Naive thymus-derived CD4-positive, alpha-beta T cell (primary cell): ENCODE measurements around the gene TPM2. TPM values are rescaled to one million over a fixed set of nuclear protein-coding genes. Genes with fewer than 3 reads are reported as not detected.
A peak's percentile ranks its signal among the peaks of the same experiment; 100 is the strongest.

Source experiments
- ATAC-seq: fragments of 150-1000 bp; cut with Tn5 transposase; 2 replicates; pipeline ENCODE4 v1.10.0; 2021; ENCODE audit warnings: mild to moderate bottlenecking, moderate library complexity
- CTCF ChIA-PET: fragments of 350-600 bp; sonication (Branson Sonifier 250); formaldehyde crosslinking; loops from one replicate; lab custom pipeline; 2021; ENCODE audit warnings: antibody characterized with exemption; lab: Charles Lee
- POLR2A ChIA-PET: fragments of 350-600 bp; sonication (Branson Sonifier 250); formaldehyde crosslinking; loops from one replicate; lab custom pipeline; 2021; ENCODE audit warnings: antibody characterized with exemption, inconsistent platforms; lab: Charles Lee
- DNase-seq, 9 donors: peaks; one replicate each; pipeline versions ENCODE4 v3.0.0 to v3.0.0-alpha.2; 2020 to 2022; ENCODE audit warnings: mixed read lengths in 1 of 9
- H3K27ac ChIP-seq: one replicate; pipeline ENCODE4 v1.7.0; 2013; ENCODE audit warnings: mild to moderate bottlenecking, low read depth, low read length, moderate library complexity
- H3K27me3 ChIP-seq, 2 donors: one replicate each; pipeline ENCODE4 v1.7.0; 2013; ENCODE audit warnings: low read length in 2 of 2, mild to moderate bottlenecking in 2 of 2, moderate library complexity in 2 of 2; ENCODE audit not compliant: control insufficient read depth in 2 of 2, insufficient read depth in 2 of 2
- H3K36me3 ChIP-seq, 3 experiments: 1 replicate in 2 of 3; 2 replicates in 1 of 3; pipeline ENCODE4 v1.7.0; 2013; ENCODE audit warnings: low read length in 3 of 3, mild to moderate bottlenecking in 3 of 3, moderate library complexity in 1 of 3; ENCODE audit not compliant: insufficient read depth in 3 of 3, control insufficient read depth in 2 of 3
- H3K4me1 ChIP-seq, 2 donors: one replicate each; pipeline ENCODE4 v1.7.0; 2013; ENCODE audit warnings: low read length in 2 of 2, mild to moderate bottlenecking in 2 of 2, moderate library complexity in 1 of 2; ENCODE audit not compliant: control insufficient read depth in 2 of 2, insufficient read depth in 2 of 2
- H3K4me3 ChIP-seq: 2 replicates; pipeline ENCODE4 v1.7.0; 2013; ENCODE audit warnings: mild to moderate bottlenecking, low read length
- H3K9me3 ChIP-seq, 3 experiments: 1 replicate in 2 of 3; 2 replicates in 1 of 3; pipeline ENCODE4 v1.7.0; 2013; ENCODE audit warnings: low read length in 3 of 3; ENCODE audit not compliant: control insufficient read depth in 2 of 3
- H3K27ac Mint-ChIP-seq, 9 donors: one replicate each; pipeline ENCODE4 v1.8.0; 2020 to 2022; ENCODE audit warnings: mixed read lengths in 9 of 9, mild to moderate bottlenecking in 8 of 9, moderate library complexity in 5 of 9, inconsistent platforms in 2 of 9
- H3K27me3 Mint-ChIP-seq, 5 donors: one replicate each; pipeline ENCODE4 v1.8.0; 2021 to 2022; ENCODE audit warnings: mixed read lengths in 5 of 5, mild to moderate bottlenecking in 1 of 5
- H3K36me3 Mint-ChIP-seq, 5 donors: one replicate each; pipeline ENCODE4 v1.8.0; 2020 to 2022; ENCODE audit warnings: mixed read lengths in 5 of 5, mild to moderate bottlenecking in 3 of 5, inconsistent platforms in 1 of 5
- H3K4me1 Mint-ChIP-seq, 7 donors: one replicate each; pipeline ENCODE4 v1.8.0; 2020 to 2022; ENCODE audit warnings: mixed read lengths in 7 of 7, mild to moderate bottlenecking in 3 of 7, inconsistent platforms in 1 of 7
- H3K4me3 Mint-ChIP-seq, 10 donors: one replicate each; pipeline ENCODE4 v1.8.0; 2020 to 2022; ENCODE audit warnings: mild to moderate bottlenecking in 10 of 10, mixed read lengths in 10 of 10, moderate library complexity in 6 of 10, inconsistent platforms in 2 of 10
- H3K9me3 Mint-ChIP-seq, 11 donors: one replicate each; pipeline ENCODE4 v1.8.0; 2020 to 2022; ENCODE audit warnings: mixed read lengths in 11 of 11, mild to moderate bottlenecking in 4 of 11, inconsistent platforms in 1 of 11, moderate library complexity in 1 of 11
- intact Hi-C, 2 donors: fragments of 100-400 bp; cut with micrococcal nuclease; formaldehyde crosslinking; loops; one replicate each; pipeline ENCODE4 v1.15.1; 2023
- polyA plus RNA-seq, 2 donors: library from polyadenylated mRNA; unstranded; fragments of 300-500 nt; fragmentation: Illumina TruSeq; gene quantifications; one replicate each; pipeline ENCODE4 v1.2.3, GENCODE V29; 2021
- total RNA-seq, 6 experiments: library from RNA in 5 of 6; stranded (reverse) in 5 of 6; gene quantifications; 1 replicate in 5 of 6; 2 replicates in 1 of 6; pipeline ENCODE4 v1.2.3 and lab custom pipeline; 2021 to 2026

TPM2 gene
- total and polyA plus RNA-seq, 7 experiments from 2014 or later: 0.87 to 136 (median 40.0) TPM; not detected in 1

GRCh38 chr9:35690614-35691333 is 1.0 kb upstream of the TPM2 start:
- CTCF ChIA-PET: interaction anchor here (5.4 kb wide), 1 partner anchor 32 kb away, joined by 29 read pairs; the partner anchor contains the start of genes CCDC107 and RMRP
- H3K36me3 Mint-ChIP-seq: peaks cover 0 to 1% (median 0%) of the 10 kb centered on the region in 5 donors

GRCh38 chr9:35690294-35690613 is 529 bp upstream of the TPM2 start:
- intact Hi-C loops: loop anchor here (1.0 to 2.0 kb wide), 3 partner anchors 13 to 73 kb away; no protein-coding TSS in a partner anchor
- Histone ChIP-seq H3K9me3 (no peaks in the 10 kb centered on the region), H3K4me3 (peak overlapping the region; percentile 65), H3K27ac (peak overlapping the region; percentile 70), H3K4me1 (peaks cover 0 to 5% of the 10 kb centered on the region in 2 donors), H3K36me3 (peaks cover 0 to 1% (median 0%) of the 10 kb centered on the region in 3 experiments), H3K27me3 (no peaks in the 10 kb centered on the region)
- H3K27ac Mint-ChIP-seq: peak overlapping the region in 4 of 9 donors; percentile 12 to 82 (median 60)
- DNase-seq (peak in 1 of 9 donors; percentile 15), ATAC-seq (peak; percentile 18)
- H3K9me3 Mint-ChIP-seq: no peaks in the 10 kb centered on the region
- peak overlapping the region; percentile 80 to 94 (median 86) for H3K4me3 Mint-ChIP-seq
- POLR2A ChIA-PET: interaction anchor here (0.7 to 2.8 kb wide), 9 partner anchors 15 to 122 kb away, joined by 3 to 13 read pairs (median 4); partner anchors contain the start of genes CCDC107, RMRP, SIT1 and SPAG8
- peaks cover 16 to 31% (median 25%) of the 10 kb centered on the region in 7 donors for H3K4me1 Mint-ChIP-seq
- no peaks in the 10 kb centered on the region for H3K27me3 Mint-ChIP-seq
- CTCF ChIA-PET: interaction anchor here (5.4 kb wide), 1 partner anchor 32 kb away, joined by 29 read pairs; the partner anchor contains the start of genes CCDC107 and RMRP
- peaks cover 0 to 1% (median 0%) of the 10 kb centered on the region in 5 donors for H3K36me3 Mint-ChIP-seq

More at GRCh38 chr9:35690614-35691333, 1.0 kb upstream of the TPM2 start:
- Mint-ChIP-seq H3K27ac (peak overlapping the region; percentile 10 to 95 (median 74)), H3K9me3 (no peaks in the 10 kb centered on the region), H3K4me3 (peak overlapping the region; percentile 80 to 94 (median 88)), H3K4me1 (peaks cover 16 to 31% (median 25%) of the 10 kb centered on the region in 7 donors), H3K27me3 (no peaks in the 10 kb centered on the region)
- H3K27ac ChIP-seq: peak overlapping the region; percentile 70
- ATAC-seq: peak; percentile 50
- POLR2A ChIA-PET: interaction anchor here (0.7 to 2.8 kb wide), 14 partner anchors 16 to 122 kb away, joined by 3 to 13 read pairs (median 4); partner anchors contain the start of genes ARHGEF39, CCDC107, RMRP and SIT1
- H3K36me3 ChIP-seq: no peaks in the 10 kb centered on the region
- peak overlapping the region; percentile 65 for H3K4me3 ChIP-seq
- H3K9me3 ChIP-seq: no peaks in the 10 kb centered on the region
- intact Hi-C loops: loop anchor here (1.0 to 2.0 kb wide), 4 partner anchors 14 to 74 kb away; partner anchors contain the start of genes CCDC107 (in 2 of the 2) and RMRP (in 2 of the 2)
- H3K4me1 ChIP-seq: peaks cover 0 to 5% of the 10 kb centered on the region in 2 donors
- DNase-seq: peak in 7 of 9 donors; percentile 21 to 52 (median 31)
- no peaks in the 10 kb centered on the region for H3K27me3 ChIP-seq

- peak overlapping the region in 9 of 10 donors; percentile 42 to 72 (median 65) for H3K4me3 Mint-ChIP-seq
- Histone ChIP-seq H3K4me1 (peaks cover 0 to 5% of the 10 kb centered on the region in 2 donors), H3K4me3 (no peak overlapping the region), H3K27me3 (no peaks in the 10 kb centered on the region), H3K27ac (no peak overlapping the region), H3K36me3 (peaks cover 0 to 8% (median 0%) of the 10 kb centered on the region in 3 experiments), H3K9me3 (no peaks in the 10 kb centered on the region)
- H3K36me3 Mint-ChIP-seq: peaks cover 0 to 4% (median 0%) of the 10 kb centered on the region in 5 donors
- peak overlapping the region; percentile 16 to 84 (median 72) for H3K27ac Mint-ChIP-seq
- ATAC-seq (no peak), DNase-seq (no peak)
- peaks cover 16 to 31% (median 25%) of the 10 kb centered on the region in 7 donors for H3K4me1 Mint-ChIP-seq
- H3K9me3 Mint-ChIP-seq: no peaks in the 10 kb centered on the region
- intact Hi-C loops: no loop called here
- ChIA-PET CTCF (interaction anchor here (0.7 to 5.4 kb wide), 4 partner anchors 13 to 78 kb away, joined by 3 to 29 read pairs (median 3); partner anchors contain the start of genes CCDC107 and RMRP), POLR2A (interaction anchor here (0.5 to 1.7 kb wide), 5 partner anchors 7 to 72 kb away, joined by 3 to 5 read pairs (median 4); partner anchors contain the start of genes CREB3 and TLN1)
- H3K27me3 Mint-ChIP-seq: no peaks in the 10 kb centered on the region
Measured at GRCh38 chr9:35688558-35689541, 875 bp downstream of the TPM2 start.

GRCh38 chr9:35687972-35688557 is 1.7 kb downstream of the TPM2 start:
- ChIA-PET POLR2A (interaction anchor here (0.8 to 1.7 kb wide), 6 partner anchors 8 to 72 kb away, joined by 3 to 5 read pairs (median 4); partner anchors contain the start of genes CREB3 and TLN1), CTCF (interaction anchor here (0.7 to 5.4 kb wide), 8 partner anchors 8 to 77 kb away, joined by 3 to 29 read pairs (median 3); partner anchors contain the start of genes ARHGEF39, CCDC107 and RMRP)
- Mint-ChIP-seq H3K36me3 (peaks cover 0 to 4% (median 0%) of the 10 kb centered on the region in 5 donors), H3K27me3 (no peaks in the 10 kb centered on the region), H3K4me1 (peaks cover 16 to 31% (median 25%) of the 10 kb centered on the region in 7 donors), H3K9me3 (no peaks in the 10 kb centered on the region), H3K27ac (peak overlapping the region in 5 of 9 donors; percentile 28 to 76 (median 68)), H3K4me3 (peak overlapping the region in 4 of 10 donors; percentile 3 to 64 (median 32))
- peaks cover 0 to 8% (median 0%) of the 10 kb centered on the region in 3 experiments for H3K36me3 ChIP-seq
- no peak overlapping the region for H3K4me3 ChIP-seq
- intact Hi-C loops: no loop called here
- H3K27ac ChIP-seq: no peak overlapping the region
- H3K4me1 ChIP-seq: peaks cover 0 to 5% of the 10 kb centered on the region in 2 donors
- no peaks in the 10 kb centered on the region for H3K27me3 ChIP-seq
- no peaks in the 10 kb centered on the region for H3K9me3 ChIP-seq
- no peak for DNase-seq
- no peak for ATAC-seq

- no peak overlapping the region for H3K4me3 ChIP-seq
- intact Hi-C loops: no loop called here
- peaks cover 0 to 12% (median 0%) of the 10 kb centered on the region in 3 experiments for H3K36me3 ChIP-seq
- H3K4me1 Mint-ChIP-seq: peaks cover 16 to 33% (median 25%) of the 10 kb centered on the region in 7 donors
- DNase-seq: no peak
- no peak overlapping the region for H3K27ac ChIP-seq
- peak overlapping the region in 2 of 10 donors; percentile 20 to 56 for H3K4me3 Mint-ChIP-seq
- H3K36me3 Mint-ChIP-seq: peaks cover 0 to 4% (median 0%) of the 10 kb centered on the region in 5 donors
- no peaks in the 10 kb centered on the region for H3K27me3 ChIP-seq
- H3K4me1 ChIP-seq: peaks cover 0 to 5% of the 10 kb centered on the region in 2 donors
- no peaks in the 10 kb centered on the region for H3K9me3 ChIP-seq
- ChIA-PET CTCF (interaction anchor here (0.6 to 5.4 kb wide), 6 partner anchors 9 to 200 kb away, joined by 3 to 29 read pairs (median 6); partner anchors contain the start of genes ARHGEF39, CCDC107 and RMRP), POLR2A (interaction anchor here (0.6 to 1.7 kb wide), 6 partner anchors 9 to 45 kb away, joined by 3 to 5 read pairs (median 3); partner anchors contain the start of genes CREB3 and TLN1)
- no peak for ATAC-seq
- H3K9me3 Mint-ChIP-seq: no peaks in the 10 kb centered on the region
- no peaks in the 10 kb centered on the region for H3K27me3 Mint-ChIP-seq
- H3K27ac Mint-ChIP-seq: peak overlapping the region in 6 of 9 donors; percentile 5 to 76 (median 47)
Measured at GRCh38 chr9:35687306-35687705, 2.4 kb downstream of the TPM2 start.
